EH (cell line): Measurements from ENCODE around the gene TWIST2.

Source experiments
- DNase-seq: peaks from one replicate; pipeline ENCODE4 v3.0.0-alpha.2; 2015; ENCODE audit warnings: low read depth

Gene TWIST2

GRCh38 chr2:238890618-238891456, 43.0 kb downstream of the TWIST2 start:
- DNase-seq = no peak

GRCh38 chr2:238891457-238892203, 43.7 kb downstream of the TWIST2 start:
- DNase-seq = peak; percentile 65

GRCh38 chr2:238892204-238892500, 44.3 kb downstream of the TWIST2 start:
- no peak for DNase-seq

- peak; percentile 33 for DNase-seq
Observed at GRCh38 chr2:238892796-238893195, 44.9 kb downstream of the TWIST2 start.

GRCh38 chr2:238893349-238894000, 45.6 kb downstream of the TWIST2 start:
- peak; percentile 50 for DNase-seq

- DNase-seq = peak; percentile 35
Observed at GRCh38 chr2:238894226-238894949, 46.5 kb downstream of the TWIST2 start.

GRCh38 chr2:238894950-238895298, 47.0 kb downstream of the TWIST2 start:
- DNase-seq = peak; percentile 68

- DNase-seq = no peak
Observed at GRCh38 chr2:238895361-238895882, 47.5 kb downstream of the TWIST2 start.

- peak; percentile 99 for DNase-seq
Observed at GRCh38 chr2:238895891-238896600, 48.2 kb downstream of the TWIST2 start.

- DNase-seq = no peak
Observed at GRCh38 chr2:238896641-238897040, 48.8 kb downstream of the TWIST2 start.

GRCh38 chr2:238897122-238897880, 49.4 kb downstream of the TWIST2 start:
- DNase-seq = no peak

GRCh38 chr2:238897911-238898311, 50.0 kb downstream of the TWIST2 start:
- DNase-seq = peak; percentile 30

GRCh38 chr2:238898534-238899281, 50.8 kb downstream of the TWIST2 start:
- no peak for DNase-seq

- DNase-seq = peak; percentile 63
Observed at GRCh38 chr2:238899386-238899785, 51.5 kb downstream of the TWIST2 start.

- peak; percentile 73 for DNase-seq
Observed at GRCh38 chr2:238900511-238900910, 52.6 kb downstream of the TWIST2 start.

- no peak for DNase-seq
Observed at GRCh38 chr2:238901461-238902057, 53.7 kb downstream of the TWIST2 start.

GRCh38 chr2:238902285-238902684, 54.4 kb downstream of the TWIST2 start:
- DNase-seq = no peak

- no peak for DNase-seq
Observed at GRCh38 chr2:238903141-238903540, 55.3 kb downstream of the TWIST2 start.

- DNase-seq = no peak
Observed at GRCh38 chr2:238904177-238904576, 56.3 kb downstream of the TWIST2 start.

- no peak for DNase-seq
Observed at GRCh38 chr2:238904716-238905115, 56.8 kb downstream of the TWIST2 start.
